Measurements from ENCODE around the gene ZPLD1.

ZPLD1 gene

GRCh38 chr3:102470066-102470465, 35.3 kb downstream of the ZPLD1 start:
- no peak for DNase-seq

- DNase-seq = no peak
Measured at GRCh38 chr3:102471001-102471400, 36.2 kb downstream of the ZPLD1 start.

- no peak for DNase-seq
Measured at GRCh38 chr3:102471491-102471890, 36.7 kb downstream of the ZPLD1 start.

- no peak for DNase-seq
Measured at GRCh38 chr3:102473648-102474047, 38.8 kb downstream of the ZPLD1 start.

- DNase-seq = no peak
Measured at GRCh38 chr3:102474207-102474606, 39.4 kb downstream of the ZPLD1 start.

GRCh38 chr3:102476198-102476597, 41.4 kb downstream of the ZPLD1 start:
- no peak for DNase-seq

GRCh38 chr3:102478160-102478559, 43.3 kb downstream of the ZPLD1 start:
- no peak for DNase-seq

- no peak for DNase-seq
Measured at GRCh38 chr3:102480139-102480538, 45.3 kb downstream of the ZPLD1 start.

- DNase-seq = no peak
Measured at GRCh38 chr3:102481050-102481449, 46.2 kb downstream of the ZPLD1 start.

GRCh38 chr3:102483556-102483955, 48.7 kb downstream of the ZPLD1 start:
- DNase-seq = no peak

- DNase-seq = no peak
Measured at GRCh38 chr3:102484363-102484762, 49.5 kb downstream of the ZPLD1 start.

- DNase-seq = no peak
Measured at GRCh38 chr3:102485701-102486100, 50.9 kb downstream of the ZPLD1 start.

GRCh38 chr3:102488331-102488730, 53.5 kb downstream of the ZPLD1 start:
- DNase-seq = no peak

- DNase-seq = no peak
Measured at GRCh38 chr3:102492300-102492699, 57.5 kb downstream of the ZPLD1 start.

- DNase-seq = no peak
Measured at GRCh38 chr3:102497571-102497970, 62.8 kb downstream of the ZPLD1 start.

GRCh38 chr3:102505542-102505941, 70.7 kb downstream of the ZPLD1 start:
- no peak for DNase-seq

- DNase-seq = no peak
Measured at GRCh38 chr3:102510663-102511062, 75.8 kb downstream of the ZPLD1 start.

GRCh38 chr3:102511168-102511567, 76.4 kb downstream of the ZPLD1 start:
- DNase-seq = no peak

- peak in 1 of 2 donors; percentile 6 for DNase-seq
Measured at GRCh38 chr3:102511639-102512038, 76.8 kb downstream of the ZPLD1 start.

- no peak for DNase-seq
Measured at GRCh38 chr3:102512734-102513504, 78.1 kb downstream of the ZPLD1 start.

GRCh38 chr3:102514241-102514640, 79.4 kb downstream of the ZPLD1 start:
- no peak for DNase-seq

GRCh38 chr3:102521246-102521645, 86.4 kb downstream of the ZPLD1 start:
- no peak for DNase-seq

- no peak for DNase-seq
Measured at GRCh38 chr3:102525624-102526023, 90.8 kb downstream of the ZPLD1 start.

- DNase-seq = no peak
Measured at GRCh38 chr3:102526865-102527264, 92.0 kb downstream of the ZPLD1 start.

- no peak for DNase-seq
Measured at GRCh38 chr3:102528727-102529126, 93.9 kb downstream of the ZPLD1 start.
